Spinal cord (tissue), 10 donors: ENCODE results near the gene ZNF135. TPM values are rescaled to one million over a fixed set of nuclear protein-coding genes. Genes with fewer than 3 reads are reported as not detected.

Experiments
- DNase-seq, 6 donors: peaks; one replicate each; pipeline versions ENCODE4 v3.0.0 to v3.0.0-alpha.2; 2013 to 2015; ENCODE audit warnings: low spot score in 6 of 6, low read depth in 4 of 6
- H3K27ac ChIP-seq: one replicate; pipeline ENCODE4 v1.5.1; 2013; ENCODE audit warnings: low read depth, low read length, control low read depth
- H3K27me3 ChIP-seq: one replicate; pipeline ENCODE4 v1.6.1; 2013; ENCODE audit warnings: low read length; ENCODE audit not compliant: control insufficient read depth, insufficient read depth
- H3K36me3 ChIP-seq: one replicate; pipeline ENCODE4 v1.6.1; 2013; ENCODE audit warnings: low read length; ENCODE audit not compliant: control insufficient read depth, insufficient read depth
- H3K4me1 ChIP-seq: one replicate; pipeline ENCODE4 v1.6.1; 2013; ENCODE audit warnings: low read length; ENCODE audit not compliant: control insufficient read depth, insufficient read depth
- H3K4me3 ChIP-seq: one replicate; pipeline ENCODE4 v1.5.1; 2013; ENCODE audit warnings: low read depth, low read length, control low read depth
- H3K9me3 ChIP-seq: one replicate; pipeline ENCODE4 v1.6.1; 2013; ENCODE audit warnings: low read length; ENCODE audit not compliant: control insufficient read depth, insufficient read depth
- WGBS: methylation state at CpG from one replicate; pipeline ENCODE4 v1.1.5; 2013; ENCODE audit warnings: missing lambda C conversion rate; ENCODE audit not compliant: insufficient coverage; 5-methylcytosine and 5-hydroxymethylcytosine counted together
- polyA plus RNA-seq, 2 donors: library from polyadenylated mRNA; unstranded; fragments of 120-200 nt; gene quantifications; one replicate each; pipeline ENCODE4 v1.2.1, GENCODE V29; 2013; ENCODE audit not compliant: insufficient read length in 2 of 2
- total RNA-seq, 2 donors: library from RNA; depleted of rRNA in 1 of 2; stranded (reverse); fragments of 120-200 nt in 1 of 2; fragments of >200 nt in 1 of 2; gene quantifications; one replicate each; pipeline versions ENCODE4 v1.2.3 to v1.2.4, GENCODE V29; 2013 to 2014
- donor health status: healthy.

Gene ZNF135
- total and polyA plus RNA-seq, 4 donors, result 10.8 to 26.1 (median 18.3) TPM

GRCh38 chr19:58086825-58087710 is 28.0 kb downstream of the ZNF135 start:
- Histone ChIP-seq H3K27me3 (no peaks in the 10 kb centered on the region), H3K9me3 (peaks cover 1% of the 10 kb centered on the region), H3K4me3 (no peak overlapping the region), H3K4me1 (no peaks in the 10 kb centered on the region), H3K36me3 (peaks cover 87% of the 10 kb centered on the region), H3K27ac (no peak overlapping the region)
- 98% methylated on average over 20 of the region's 23 CpGs for WGBS
- no peak for DNase-seq

- H3K27me3 ChIP-seq, result no peaks in the 10 kb centered on the region
- no peak for DNase-seq
- H3K27ac ChIP-seq, result no peak overlapping the region
- no peaks in the 10 kb centered on the region for H3K4me1 ChIP-seq
- 97% methylated on average over 9 of the region's 13 CpGs for WGBS
- H3K9me3 ChIP-seq, result no peaks in the 10 kb centered on the region
- peaks cover 80% of the 10 kb centered on the region for H3K36me3 ChIP-seq
- H3K4me3 ChIP-seq, result no peak overlapping the region
Observed at GRCh38 chr19:58088521-58089052, 29.5 kb downstream of the ZNF135 start.

- Histone ChIP-seq H3K27ac (no peak overlapping the region), H3K9me3 (no peaks in the 10 kb centered on the region), H3K27me3 (no peaks in the 10 kb centered on the region), H3K4me3 (no peak overlapping the region), H3K36me3 (peaks cover 76% of the 10 kb centered on the region), H3K4me1 (no peaks in the 10 kb centered on the region)
- 95% methylated on average over 16 of the region's 16 CpGs for WGBS
- no peak for DNase-seq
Observed at GRCh38 chr19:58089846-58090245, 30.8 kb downstream of the ZNF135 start.

GRCh38 chr19:58091251-58091995 is 32.3 kb downstream of the ZNF135 start:
- Histone ChIP-seq H3K9me3 (no peaks in the 10 kb centered on the region), H3K36me3 (peaks cover 75% of the 10 kb centered on the region), H3K27ac (no peak overlapping the region), H3K4me3 (no peak overlapping the region), H3K27me3 (no peaks in the 10 kb centered on the region), H3K4me1 (peaks cover 12% of the 10 kb centered on the region)
- DNase-seq, result no peak
- WGBS, result 89% methylated on average over 7 of the region's 11 CpGs

- no peak for DNase-seq
- Histone ChIP-seq H3K27ac (no peak overlapping the region), H3K27me3 (no peaks in the 10 kb centered on the region), H3K4me3 (no peak overlapping the region), H3K4me1 (peaks cover 23% of the 10 kb centered on the region), H3K9me3 (no peaks in the 10 kb centered on the region), H3K36me3 (peaks cover 60% of the 10 kb centered on the region)
- 91% methylated on average over 7 of the region's 7 CpGs for WGBS
Observed at GRCh38 chr19:58093071-58093470, 34.0 kb downstream of the ZNF135 start.

GRCh38 chr19:58095328-58095727 is 36.2 kb downstream of the ZNF135 start:
- Histone ChIP-seq H3K27ac (no peak overlapping the region), H3K9me3 (no peaks in the 10 kb centered on the region), H3K36me3 (peaks cover 41% of the 10 kb centered on the region), H3K27me3 (no peaks in the 10 kb centered on the region), H3K4me1 (peaks cover 29% of the 10 kb centered on the region), H3K4me3 (no peak overlapping the region)
- 99% methylated on average over 8 of the region's 10 CpGs for WGBS
- no peak for DNase-seq

- Histone ChIP-seq H3K4me1 (peaks cover 29% of the 10 kb centered on the region), H3K9me3 (no peaks in the 10 kb centered on the region), H3K27me3 (no peaks in the 10 kb centered on the region), H3K4me3 (no peak overlapping the region), H3K27ac (no peak overlapping the region), H3K36me3 (peaks cover 31% of the 10 kb centered on the region)
- WGBS, result 86% methylated on average over 13 of the region's 13 CpGs
- DNase-seq, result no peak
Observed at GRCh38 chr19:58096884-58097283, 37.8 kb downstream of the ZNF135 start.

GRCh38 chr19:58097349-58097748 is 38.3 kb downstream of the ZNF135 start:
- Histone ChIP-seq H3K4me3 (peak overlapping the region; percentile 90), H3K9me3 (no peaks in the 10 kb centered on the region), H3K27me3 (no peaks in the 10 kb centered on the region), H3K36me3 (peaks cover 28% of the 10 kb centered on the region), H3K4me1 (peaks cover 29% of the 10 kb centered on the region), H3K27ac (peak overlapping the region; percentile 89)
- WGBS, result 18% methylated on average over 3 of the region's 8 CpGs
- no peak for DNase-seq

GRCh38 chr19:58097781-58098681 is 38.9 kb downstream of the ZNF135 start, which contains the start of gene ZSCAN18:
TSS of gene ZSCAN18 (minus strand) at chr19:58098231. CDS start at chr19:58090267, 7,964 bp downstream.
- H3K36me3 ChIP-seq, result peaks cover 23% of the 10 kb centered on the region
- DNase-seq, result peak; percentile 96 to 100 (median 98)
- no peaks in the 10 kb centered on the region for H3K9me3 ChIP-seq
- H3K27ac ChIP-seq, result peak within 1 kb of the TSS; percentile 93
- H3K4me1 ChIP-seq, result peaks cover 29% of the 10 kb centered on the region
- H3K4me3 ChIP-seq, result peak within 1 kb of the TSS; percentile 90
- under 1% methylated on average over 67 of the region's 67 CpGs for WGBS
- H3K27me3 ChIP-seq, result no peaks in the 10 kb centered on the region
